HepG2 (cell line): ENCODE results near the gene SLC25A17. TPM values are rescaled to one million over a fixed set of nuclear protein-coding genes. Genes with fewer than 3 reads are reported as not detected.

Experiments
- EED ChIP-seq: sonication (generic); formaldehyde crosslinking; IDR thresholded peaks from 2 replicates; pipeline ENCODE4 v1.5.0; 2020; ENCODE audit warnings: mild to moderate bottlenecking, missing genetic modification reagents
- KLF11 ChIP-seq: IDR thresholded peaks from 2 replicates; pipeline ENCODE4 v1.6.1; 2016; ENCODE audit warnings: missing compliant biosample characterization
- PAX8 ChIP-seq: sonication (generic); formaldehyde crosslinking; IDR thresholded peaks from 2 replicates; pipeline ENCODE4 v1.8.0; 2022; ENCODE audit warnings: mild to moderate bottlenecking, missing genetic modification reagents, borderline replicate concordance
- PHB2 ChIP-seq: fragments of 450-650 bp; IDR thresholded peaks from 2 replicates; pipeline ENCODE4 v1.6.1; 2018; ENCODE audit not compliant: partially characterized antibody
- RFXAP ChIP-seq: sonication (generic); formaldehyde crosslinking; IDR thresholded peaks from 2 replicates; pipeline ENCODE4 v1.4.0; 2020; ENCODE audit warnings: missing genetic modification reagents, borderline replicate concordance
- SIN3A ChIP-seq: IDR thresholded peaks from 2 replicates; pipeline ENCODE4 v1.6.1; 2011; ENCODE audit warnings: low read depth, mild to moderate bottlenecking, control low read depth, low read length, borderline replicate concordance
- SKI ChIP-seq: fragments of 450-650 bp; IDR thresholded peaks from one replicate; pipeline ENCODE4 v1.6.1; 2018; ENCODE audit warnings: mild to moderate bottlenecking; ENCODE audit not compliant: partially characterized antibody
- ZFP36L1 ChIP-seq: sonication (generic); formaldehyde crosslinking; IDR thresholded peaks from 2 replicates; pipeline ENCODE4 v1.8.0; 2022; ENCODE audit warnings: mild to moderate bottlenecking, missing genetic modification reagents, moderate library complexity
- ZFY ChIP-seq: sonication (generic); formaldehyde crosslinking; IDR thresholded peaks from 2 replicates; pipeline ENCODE4 v1.4.0; 2020; ENCODE audit warnings: missing genetic modification reagents
- ZNF281 ChIP-seq: sonication (generic); formaldehyde crosslinking; IDR thresholded peaks from 2 replicates; pipeline ENCODE4 v1.4.0; 2020; ENCODE audit warnings: missing genetic modification reagents, borderline replicate concordance
- ZNF367 ChIP-seq: sonication (generic); formaldehyde crosslinking; IDR thresholded peaks from 2 replicates; pipeline ENCODE4 v1.4.0; 2020; ENCODE audit warnings: missing genetic modification reagents, borderline replicate concordance
- ZNF430 ChIP-seq: sonication (generic); formaldehyde crosslinking; IDR thresholded peaks from 2 replicates; pipeline ENCODE4 v1.9.0; 2021; ENCODE audit warnings: mild to moderate bottlenecking, missing genetic modification reagents
- ZSCAN30 ChIP-seq: sonication (generic); formaldehyde crosslinking; IDR thresholded peaks from 2 replicates; pipeline ENCODE4 v1.5.0; 2020; ENCODE audit warnings: mild to moderate bottlenecking, missing genetic modification reagents
- polyA plus RNA-seq, 8 experiments: library from polyadenylated mRNA; depleted of rRNA in 3 of 8; stranded (reverse) in 7 of 8; unstranded in 1 of 8; fragments of >200 nt; fragmentation: Illumina TruSeq in 4 of 8; extraction: Trizol in 4 of 8; gene quantifications; 2 replicates each; pipeline versions ENCODE4 v1.2.1 to v1.2.3, GENCODE V29; 2011 to 2016; ENCODE audit warnings: low read depth in 4 of 8, missing spikeins in 1 of 8, mixed read lengths in 1 of 8; ENCODE audit not compliant: insufficient read depth in 1 of 8
- total RNA-seq, 5 experiments: library from RNA; depleted of rRNA; stranded (reverse); fragments of >200 nt; fragmentation: Illumina TruSeq; extraction: Trizol; gene quantifications; 2 replicates each; pipeline ENCODE4 v1.2.3, GENCODE V29; 2016; ENCODE audit warnings: low read depth in 1 of 5
- TF ChIP-seq, protein P1 (sequence below): sonication (generic); formaldehyde crosslinking; conservative IDR thresholded peaks from 2 replicates; pipeline ENCODE4 v1.8.0; 2022; ENCODE audit warnings: mild to moderate bottlenecking, moderate library complexity, missing genetic modification reagents
- TF ChIP-seq, protein P2 (sequence below): sonication (generic); formaldehyde crosslinking; IDR thresholded peaks from 2 replicates; pipeline ENCODE4 v1.8.1; 2023; ENCODE audit warnings: mild to moderate bottlenecking, missing genetic modification reagents, borderline replicate concordance
- TF ChIP-seq, protein P3 (sequence below): sonication (generic); formaldehyde crosslinking; IDR thresholded peaks from 2 replicates; pipeline ENCODE4 v1.4.0; 2020; ENCODE audit warnings: mild to moderate bottlenecking, missing genetic modification reagents

The SLC25A17 gene
- total and polyA plus RNA-seq, 2 of the 13 experiments (the other 11 are each of a cell fraction or from before 2014, with no cell fraction given): 15.7 to 27.9 TPM

GRCh38 chr22:40855979-40856512, 36.9 kb upstream of the SLC25A17 start (continued):
- TF ChIP-seq ZNF281 (CRISPR knock-in tag): peak; percentile 25; the same call in 1 of the 2 replicates
- TF ChIP-seq, protein P1, sequence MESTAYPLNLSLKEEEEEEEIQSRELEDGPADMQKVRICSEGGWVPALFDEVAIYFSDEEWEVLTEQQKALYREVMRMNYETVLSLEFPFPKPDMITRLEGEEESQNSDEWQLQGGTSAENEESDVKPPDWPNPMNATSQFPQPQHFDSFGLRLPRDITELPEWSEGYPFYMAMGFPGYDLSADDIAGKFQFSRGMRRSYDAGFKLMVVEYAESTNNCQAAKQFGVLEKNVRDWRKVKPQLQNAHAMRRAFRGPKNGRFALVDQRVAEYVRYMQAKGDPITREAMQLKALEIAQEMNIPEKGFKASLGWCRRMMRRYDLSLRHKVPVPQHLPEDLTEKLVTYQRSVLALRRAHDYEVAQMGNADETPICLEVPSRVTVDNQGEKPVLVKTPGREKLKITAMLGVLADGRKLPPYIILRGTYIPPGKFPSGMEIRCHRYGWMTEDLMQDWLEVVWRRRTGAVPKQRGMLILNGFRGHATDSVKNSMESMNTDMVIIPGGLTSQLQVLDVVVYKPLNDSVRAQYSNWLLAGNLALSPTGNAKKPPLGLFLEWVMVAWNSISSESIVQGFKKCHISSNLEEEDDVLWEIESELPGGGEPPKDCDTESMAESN (CRISPR knock-in tag): peak; percentile 61
- TF ChIP-seq RFXAP (CRISPR knock-in tag): no peak
- TF ChIP-seq SKI: no peak
- TF ChIP-seq EED (CRISPR knock-in tag): no peak
- TF ChIP-seq ZNF430 (CRISPR knock-in tag): 0 out of 2 replicates have a peak, but pooled peaks have one; percentile 30
- no peak for TF ChIP-seq ZNF367 (CRISPR knock-in tag)
- no peak for TF ChIP-seq SIN3A
- TF ChIP-seq ZFY (CRISPR knock-in tag): no peak
- no peak for TF ChIP-seq PAX8 (CRISPR knock-in tag)
- TF ChIP-seq, protein P2, sequence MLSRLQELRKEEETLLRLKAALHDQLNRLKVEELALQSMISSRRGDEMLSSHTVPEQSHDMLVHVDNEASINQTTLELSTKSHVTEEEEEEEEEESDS (CRISPR knock-in tag): no peak
- TF ChIP-seq, protein P3, sequence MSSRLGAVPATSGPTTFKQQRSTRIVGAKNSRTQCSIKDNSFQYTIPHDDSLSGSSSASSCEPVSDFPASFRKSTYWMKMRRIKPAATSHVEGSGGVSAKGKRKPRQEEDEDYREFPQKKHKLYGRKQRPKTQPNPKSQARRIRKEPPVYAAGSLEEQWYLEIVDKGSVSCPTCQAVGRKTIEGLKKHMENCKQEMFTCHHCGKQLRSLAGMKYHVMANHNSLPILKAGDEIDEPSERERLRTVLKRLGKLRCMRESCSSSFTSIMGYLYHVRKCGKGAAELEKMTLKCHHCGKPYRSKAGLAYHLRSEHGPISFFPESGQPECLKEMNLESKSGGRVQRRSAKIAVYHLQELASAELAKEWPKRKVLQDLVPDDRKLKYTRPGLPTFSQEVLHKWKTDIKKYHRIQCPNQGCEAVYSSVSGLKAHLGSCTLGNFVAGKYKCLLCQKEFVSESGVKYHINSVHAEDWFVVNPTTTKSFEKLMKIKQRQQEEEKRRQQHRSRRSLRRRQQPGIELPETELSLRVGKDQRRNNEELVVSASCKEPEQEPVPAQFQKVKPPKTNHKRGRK (CRISPR knock-in tag): no peak
- TF ChIP-seq KLF11 (CRISPR knock-in tag): no peak
- no peak for TF ChIP-seq ZFP36L1 (CRISPR knock-in tag)
- TF ChIP-seq ZSCAN30 (CRISPR knock-in tag): peak; percentile 76; the same call in 1 of the 2 replicates
- TF ChIP-seq PHB2: no peak
